ENCODE measurements around the gene TMEM218.

Gene TMEM218

DNA sequence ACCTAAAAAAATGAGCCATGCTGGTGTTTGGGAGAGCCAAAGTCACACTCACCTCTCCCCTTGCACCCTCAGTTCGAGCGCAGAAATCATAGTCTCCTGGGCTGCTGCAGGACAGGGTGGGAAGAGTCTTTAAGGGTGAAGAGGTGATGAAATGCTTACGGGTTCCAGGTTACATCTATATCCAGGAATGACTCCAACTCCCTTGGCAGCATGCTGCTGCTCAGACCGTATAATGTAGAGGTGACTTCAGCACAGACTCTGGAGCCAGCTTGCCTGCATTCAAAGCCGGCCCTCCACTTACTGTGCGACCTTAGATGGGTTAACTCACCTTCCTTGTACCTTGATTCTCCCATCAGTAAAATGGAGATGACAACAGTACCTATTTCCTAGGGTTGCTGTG, 35.9 kb upstream of the TMEM218 start:
- H3K9me3 ChIP-seq (ENCODE audit: low read length) = no peaks in the 10 kb centered on the region
- no peak overlapping the region for H3K27ac ChIP-seq (ENCODE audit: low read depth, low read length)
- H3K27me3 ChIP-seq (ENCODE audit: control insufficient read depth in 1 of 2, insufficient read depth in 2 of 2, low read length in 2 of 2) = no peaks in the 10 kb centered on the region
- H3K9ac ChIP-seq (ENCODE audit: low read length) = no peak overlapping the region
- no peaks in the 10 kb centered on the region for H3K4me1 ChIP-seq (ENCODE audit: insufficient read depth, low read length)
- H3K36me3 ChIP-seq (ENCODE audit: insufficient read depth, low read length) = no peaks in the 10 kb centered on the region
- no peak overlapping the region for H3K4me3 ChIP-seq (ENCODE audit: low read depth in 1 of 2, low read length in 2 of 2)

DNA sequence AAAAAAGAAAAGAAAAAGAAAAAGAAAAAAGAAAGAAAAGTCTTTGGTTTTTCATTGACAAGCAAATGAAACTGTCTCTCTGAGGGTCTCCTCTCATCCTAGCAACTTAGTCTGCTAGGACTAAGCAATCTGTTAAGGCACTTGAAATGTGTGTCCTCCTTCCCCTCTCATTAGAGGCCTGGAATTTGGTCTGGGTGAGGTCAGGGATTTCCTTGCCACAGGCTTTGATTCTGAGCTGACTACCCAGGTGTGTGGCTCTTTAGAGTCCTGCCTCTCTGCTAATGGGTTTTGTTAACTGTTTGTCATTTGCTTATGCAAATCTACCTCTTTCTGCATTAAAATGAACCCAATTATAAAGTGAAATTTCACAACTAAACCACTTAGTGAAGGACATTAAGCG, 34.8 kb upstream of the TMEM218 start:
- peaks cover 0 to 6% of the 10 kb centered on the region in 2 donors for H3K27me3 ChIP-seq (ENCODE audit: control insufficient read depth in 1 of 2, insufficient read depth in 2 of 2, low read length in 2 of 2)
- no peaks in the 10 kb centered on the region for H3K9me3 ChIP-seq (ENCODE audit: low read length)
- peaks cover 6% of the 10 kb centered on the region for H3K4me1 ChIP-seq (ENCODE audit: insufficient read depth, low read length)
- H3K27ac ChIP-seq (ENCODE audit: low read depth, low read length) = no peak overlapping the region
- no peaks in the 10 kb centered on the region for H3K36me3 ChIP-seq (ENCODE audit: insufficient read depth, low read length)
- H3K9ac ChIP-seq (ENCODE audit: low read length) = no peak overlapping the region
- H3K4me3 ChIP-seq (ENCODE audit: low read depth in 1 of 2, low read length in 2 of 2) = no peak overlapping the region

DNA sequence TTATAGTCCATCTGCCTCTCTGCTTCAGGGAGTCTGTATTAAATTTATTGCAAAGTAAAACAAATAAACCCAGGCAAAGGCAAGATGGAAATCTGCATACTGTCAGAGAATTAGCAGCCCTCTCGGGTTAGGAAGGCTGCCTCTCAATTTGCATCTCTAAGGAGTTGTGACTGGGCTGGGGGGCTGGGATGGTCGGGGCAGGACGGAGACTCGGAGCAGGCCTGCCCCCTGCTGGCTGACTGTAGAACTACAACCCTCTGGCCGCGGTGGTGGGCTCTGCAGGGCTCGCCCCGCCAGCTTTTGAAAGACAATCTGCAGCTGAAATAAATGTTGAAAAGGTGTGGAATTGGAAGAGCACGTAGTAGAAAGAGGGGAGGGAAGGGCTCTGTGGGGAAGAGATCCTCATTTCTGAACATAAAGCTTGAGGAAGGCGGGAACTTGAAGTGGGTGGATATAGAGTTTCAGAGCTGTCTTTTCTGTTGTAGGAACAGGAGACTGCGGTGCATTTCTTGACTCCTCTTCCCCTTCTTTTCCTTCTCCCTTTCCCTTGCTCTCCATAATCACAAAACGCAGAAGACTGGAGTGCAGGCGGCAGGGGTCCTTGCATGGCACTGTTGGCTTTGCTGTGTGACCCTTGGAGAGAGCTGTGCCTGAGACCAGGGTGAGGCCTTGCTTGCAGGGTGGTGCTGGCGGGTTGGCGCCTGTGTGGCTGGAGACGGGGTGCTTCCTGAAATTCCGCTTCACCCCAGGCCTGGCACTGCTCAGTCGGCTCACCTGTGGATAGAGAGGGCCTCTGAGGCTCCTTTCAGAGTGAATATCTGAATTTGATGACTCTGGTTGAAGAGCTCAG, 30.5 kb upstream of the TMEM218 start:
- H3K9ac ChIP-seq (ENCODE audit: low read length) = no peak overlapping the region
- peaks cover 5 to 14% of the 10 kb centered on the region in 2 donors for H3K27me3 ChIP-seq (ENCODE audit: control insufficient read depth in 1 of 2, insufficient read depth in 2 of 2, low read length in 2 of 2)
- peaks cover 6% of the 10 kb centered on the region for H3K4me1 ChIP-seq (ENCODE audit: insufficient read depth, low read length)
- H3K36me3 ChIP-seq (ENCODE audit: insufficient read depth, low read length) = no peaks in the 10 kb centered on the region
- no peak overlapping the region for H3K4me3 ChIP-seq (ENCODE audit: low read depth in 1 of 2, low read length in 2 of 2)
- no peak overlapping the region for H3K27ac ChIP-seq (ENCODE audit: low read depth, low read length)
- H3K9me3 ChIP-seq (ENCODE audit: low read length) = no peaks in the 10 kb centered on the region

DNA sequence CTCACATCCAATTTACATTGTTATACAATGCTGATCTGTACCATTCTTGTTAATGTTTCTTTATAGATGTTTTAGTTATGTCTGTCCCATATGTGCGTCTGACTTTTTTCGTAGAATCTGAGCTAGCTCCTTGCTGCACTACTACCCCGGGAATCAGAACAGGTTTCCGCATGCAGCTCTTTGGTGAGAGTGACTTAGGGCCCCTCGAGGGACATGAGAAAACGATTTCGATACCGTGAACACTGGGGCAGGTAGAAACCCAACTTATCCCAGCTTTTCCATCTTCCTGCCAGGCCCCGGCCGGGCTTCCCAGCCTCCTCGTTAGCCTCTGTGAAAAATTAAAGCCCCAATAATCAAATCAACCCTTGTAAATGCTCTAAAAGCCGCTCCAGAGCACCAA, 29.8 kb upstream of the TMEM218 start:
- peaks cover 5 to 14% of the 10 kb centered on the region in 2 donors for H3K27me3 ChIP-seq (ENCODE audit: control insufficient read depth in 1 of 2, insufficient read depth in 2 of 2, low read length in 2 of 2)
- H3K36me3 ChIP-seq (ENCODE audit: insufficient read depth, low read length) = no peaks in the 10 kb centered on the region

DNA sequence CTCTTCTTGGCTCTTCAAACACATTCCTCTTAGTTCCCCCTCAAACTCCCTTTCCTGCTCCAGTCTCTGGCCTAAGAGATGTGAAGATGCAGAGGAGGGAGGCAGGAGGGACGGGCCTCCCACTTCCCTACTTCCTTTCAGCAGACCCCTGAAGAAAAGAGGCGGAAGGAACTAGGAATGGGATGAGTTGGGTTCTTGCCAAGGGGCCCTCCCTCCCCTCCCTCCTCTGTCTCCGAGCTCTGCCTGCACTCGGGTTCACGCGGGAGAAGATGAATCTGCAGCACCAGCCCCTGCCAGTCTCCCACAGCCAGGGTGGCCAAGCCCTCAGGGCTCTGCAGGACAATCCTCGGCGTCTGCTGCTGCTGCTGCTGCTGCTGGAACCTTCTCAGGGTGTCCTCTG, 28.8 kb upstream of the TMEM218 start:
- no peaks in the 10 kb centered on the region for H3K36me3 ChIP-seq (ENCODE audit: insufficient read depth, low read length)
- no peak overlapping the region for H3K4me3 ChIP-seq (ENCODE audit: low read depth in 1 of 2, low read length in 2 of 2)
- peaks cover 6% of the 10 kb centered on the region for H3K4me1 ChIP-seq (ENCODE audit: insufficient read depth, low read length)
- no peak overlapping the region for H3K27ac ChIP-seq (ENCODE audit: low read depth, low read length)
- peaks cover 5 to 14% of the 10 kb centered on the region in 2 donors for H3K27me3 ChIP-seq (ENCODE audit: control insufficient read depth in 1 of 2, insufficient read depth in 2 of 2, low read length in 2 of 2)
- H3K9me3 ChIP-seq (ENCODE audit: low read length) = no peaks in the 10 kb centered on the region
- no peak overlapping the region for H3K9ac ChIP-seq (ENCODE audit: low read length)

More for the DNA sequence above, 29.8 kb upstream of the TMEM218 start:
- no peaks in the 10 kb centered on the region for H3K9me3 ChIP-seq (ENCODE audit: low read length)
- H3K27ac ChIP-seq (ENCODE audit: low read depth, low read length) = no peak overlapping the region
- H3K4me3 ChIP-seq (ENCODE audit: low read depth in 1 of 2, low read length in 2 of 2) = no peak overlapping the region
- no peak overlapping the region for H3K9ac ChIP-seq (ENCODE audit: low read length)
- peaks cover 6% of the 10 kb centered on the region for H3K4me1 ChIP-seq (ENCODE audit: insufficient read depth, low read length)

DNA sequence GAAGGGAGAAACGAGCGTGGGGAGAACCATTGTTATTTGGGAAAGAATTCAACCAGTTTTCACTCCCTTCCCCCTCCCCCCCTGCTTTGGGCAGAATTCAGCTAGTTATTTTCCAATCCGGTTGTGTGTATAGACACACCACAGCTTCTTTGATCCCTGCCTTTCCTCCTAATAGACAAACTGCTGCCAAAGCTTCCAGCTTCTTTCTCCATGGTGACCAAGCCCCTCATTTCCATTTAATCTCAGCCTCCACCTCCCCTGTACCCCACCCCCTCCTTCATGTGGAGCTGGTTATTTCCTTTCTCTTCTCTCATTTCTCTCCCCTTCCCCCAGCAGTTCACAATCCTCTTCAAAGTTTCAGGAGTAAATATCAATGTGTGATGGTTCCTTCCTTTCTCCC, 28.4 kb upstream of the TMEM218 start:
- no peak overlapping the region for H3K4me3 ChIP-seq (ENCODE audit: low read depth in 1 of 2, low read length in 2 of 2)
- no peak overlapping the region for H3K27ac ChIP-seq (ENCODE audit: low read depth, low read length)
- H3K9me3 ChIP-seq (ENCODE audit: low read length) = no peaks in the 10 kb centered on the region
- H3K27me3 ChIP-seq (ENCODE audit: control insufficient read depth in 1 of 2, insufficient read depth in 2 of 2, low read length in 2 of 2) = peaks cover 5 to 14% of the 10 kb centered on the region in 2 donors
- H3K36me3 ChIP-seq (ENCODE audit: insufficient read depth, low read length) = no peaks in the 10 kb centered on the region
- peaks cover 6% of the 10 kb centered on the region for H3K4me1 ChIP-seq (ENCODE audit: insufficient read depth, low read length)
- H3K9ac ChIP-seq (ENCODE audit: low read length) = no peak overlapping the region

DNA sequence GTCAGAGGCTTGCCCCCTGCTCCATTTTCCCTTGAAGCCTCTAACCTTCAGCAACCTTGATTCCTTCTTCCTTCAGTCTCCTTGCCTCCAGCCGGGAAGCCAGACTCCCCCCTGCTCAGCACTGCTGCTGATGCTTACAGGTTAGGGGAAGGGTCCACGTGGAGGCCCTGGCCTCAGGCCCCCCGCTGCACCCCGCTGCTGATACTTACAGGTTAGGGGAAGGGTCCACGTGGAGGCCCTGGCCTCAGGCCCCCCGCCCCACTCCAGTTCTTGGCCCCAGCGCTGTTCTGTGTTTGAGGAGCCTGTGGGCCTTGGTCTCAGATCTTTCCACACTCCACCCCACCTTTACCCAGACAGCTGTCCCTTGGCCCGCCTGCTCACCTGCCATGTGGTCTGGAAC, 27.5 kb upstream of the TMEM218 start:
- Histone ChIP-seq H3K4me3 (ENCODE audit: low read depth in 1 of 2, low read length in 2 of 2) (no peak overlapping the region), H3K4me1 (ENCODE audit: insufficient read depth, low read length) (peaks cover 6% of the 10 kb centered on the region), H3K27ac (ENCODE audit: low read depth, low read length) (no peak overlapping the region), H3K36me3 (ENCODE audit: insufficient read depth, low read length) (no peaks in the 10 kb centered on the region), H3K9ac (ENCODE audit: low read length) (no peak overlapping the region), H3K9me3 (ENCODE audit: low read length) (no peaks in the 10 kb centered on the region), H3K27me3 (ENCODE audit: control insufficient read depth in 1 of 2, insufficient read depth in 2 of 2, low read length in 2 of 2) (peaks cover 5 to 14% of the 10 kb centered on the region in 2 donors)

DNA sequence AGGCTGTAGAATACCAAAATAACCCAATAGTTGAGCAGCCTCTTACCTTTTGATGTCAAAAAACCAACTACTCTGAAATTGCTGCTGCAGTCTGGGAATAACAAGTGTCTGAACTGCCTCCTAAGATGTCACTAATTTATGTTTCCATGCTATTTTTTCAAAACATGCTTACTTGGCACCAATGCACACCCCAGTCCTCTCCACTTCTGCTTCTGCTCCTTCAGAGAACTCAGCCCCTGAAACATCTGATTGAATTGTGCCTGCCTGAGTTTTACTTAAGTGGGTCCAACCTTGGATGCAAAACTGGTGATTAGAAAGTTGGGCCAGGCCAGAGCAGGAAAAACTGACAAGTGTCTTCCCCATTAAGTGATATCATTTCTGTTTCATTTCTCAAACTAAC, 24.6 kb upstream of the TMEM218 start:
- Histone ChIP-seq H3K4me1 (ENCODE audit: insufficient read depth, low read length) (no peaks in the 10 kb centered on the region), H3K27me3 (ENCODE audit: control insufficient read depth in 1 of 2, insufficient read depth in 2 of 2, low read length in 2 of 2) (peaks cover 5 to 6% of the 10 kb centered on the region in 2 donors), H3K9me3 (ENCODE audit: low read length) (no peaks in the 10 kb centered on the region), H3K27ac (ENCODE audit: low read depth, low read length) (no peak overlapping the region), H3K4me3 (ENCODE audit: low read depth in 1 of 2, low read length in 2 of 2) (no peak overlapping the region), H3K9ac (ENCODE audit: low read length) (no peak overlapping the region), H3K36me3 (ENCODE audit: insufficient read depth, low read length) (no peaks in the 10 kb centered on the region)

DNA sequence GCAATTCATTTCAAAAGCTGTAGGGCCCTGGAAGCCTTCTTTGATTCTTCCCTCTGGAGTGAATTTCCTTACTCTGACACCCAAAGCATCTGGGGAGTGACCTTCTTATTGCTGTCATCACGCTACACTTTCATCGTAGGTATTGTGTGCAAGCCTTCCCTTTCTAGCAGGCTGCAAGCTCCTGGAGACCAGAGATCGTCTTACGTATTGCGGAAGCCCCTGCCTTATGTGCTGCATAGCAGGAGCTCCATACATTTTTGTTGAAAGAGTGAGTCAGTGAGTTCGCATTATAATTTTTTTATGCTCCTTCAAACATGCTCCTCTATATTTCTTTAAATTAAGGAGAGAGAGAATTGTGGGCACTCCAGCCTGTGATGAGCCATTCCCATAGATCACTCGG, 21.2 kb upstream of the TMEM218 start:
- no peaks in the 10 kb centered on the region for H3K27me3 ChIP-seq (ENCODE audit: control insufficient read depth in 1 of 2, insufficient read depth in 2 of 2, low read length in 2 of 2)
- no peak overlapping the region for H3K27ac ChIP-seq (ENCODE audit: low read depth, low read length)
- no peaks in the 10 kb centered on the region for H3K4me1 ChIP-seq (ENCODE audit: insufficient read depth, low read length)
- H3K9me3 ChIP-seq (ENCODE audit: low read length) = no peaks in the 10 kb centered on the region
- no peaks in the 10 kb centered on the region for H3K36me3 ChIP-seq (ENCODE audit: insufficient read depth, low read length)
- no peak overlapping the region for H3K9ac ChIP-seq (ENCODE audit: low read length)
- H3K4me3 ChIP-seq (ENCODE audit: low read depth in 1 of 2, low read length in 2 of 2) = no peak overlapping the region

DNA sequence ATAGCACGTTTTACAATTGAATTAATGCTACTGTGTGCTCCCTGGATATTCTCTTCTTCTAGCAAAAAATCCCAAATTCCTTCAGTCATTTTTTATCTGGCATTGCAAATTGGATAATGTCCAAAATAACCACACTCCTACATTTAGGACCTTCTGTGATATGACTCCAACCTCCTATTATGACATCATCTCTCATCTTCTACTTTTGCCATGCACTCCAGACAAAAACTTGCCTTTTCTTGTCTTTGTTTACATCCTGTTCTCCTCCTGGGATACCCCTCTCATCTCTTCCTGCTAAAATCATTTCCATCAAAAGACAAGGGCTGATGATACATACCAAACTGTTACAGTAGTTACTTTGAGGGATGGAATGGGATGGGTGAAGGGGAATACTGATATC, 20.6 kb upstream of the TMEM218 start:
- Histone ChIP-seq H3K36me3 (ENCODE audit: insufficient read depth, low read length) (no peaks in the 10 kb centered on the region), H3K4me1 (ENCODE audit: insufficient read depth, low read length) (no peaks in the 10 kb centered on the region), H3K4me3 (ENCODE audit: low read depth in 1 of 2, low read length in 2 of 2) (no peak overlapping the region), H3K9me3 (ENCODE audit: low read length) (no peaks in the 10 kb centered on the region), H3K27ac (ENCODE audit: low read depth, low read length) (no peak overlapping the region), H3K9ac (ENCODE audit: low read length) (no peak overlapping the region), H3K27me3 (ENCODE audit: control insufficient read depth in 1 of 2, insufficient read depth in 2 of 2, low read length in 2 of 2) (no peaks in the 10 kb centered on the region)

DNA sequence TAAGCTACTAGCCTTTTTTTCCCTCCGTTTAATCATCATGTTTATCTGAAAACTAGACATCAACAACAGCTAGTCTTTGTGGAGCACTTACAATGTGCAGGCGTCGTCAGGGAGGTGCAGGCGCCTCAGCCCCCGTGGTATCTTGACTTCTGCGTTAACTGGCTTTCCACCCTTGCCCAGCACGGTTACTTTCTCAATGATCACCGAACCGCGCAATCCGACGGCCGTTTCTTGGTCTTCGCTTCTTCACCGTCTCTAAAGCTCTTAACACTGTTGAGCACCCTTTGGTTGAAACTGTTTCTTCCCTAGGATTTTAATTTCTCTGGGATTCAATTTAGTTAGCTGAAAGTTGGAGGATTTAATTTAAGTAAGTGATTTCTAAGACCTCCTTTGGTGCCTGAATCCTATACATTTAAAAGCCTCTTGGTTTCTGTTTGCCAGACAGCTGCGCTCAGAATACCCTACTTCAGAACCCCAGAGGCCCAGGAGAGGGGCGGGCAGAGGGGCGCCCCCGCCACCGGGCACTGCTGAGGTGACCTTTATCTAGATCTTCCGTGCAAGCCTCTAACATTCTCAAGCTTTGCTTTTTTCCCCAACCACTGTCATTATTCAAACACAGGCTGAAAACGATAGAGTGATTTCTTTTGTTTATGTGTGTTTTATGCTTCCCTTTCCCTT, 18.0 kb upstream of the TMEM218 start:
- no peak overlapping the region for H3K9ac ChIP-seq (ENCODE audit: low read length)
- no peaks in the 10 kb centered on the region for H3K4me1 ChIP-seq (ENCODE audit: insufficient read depth, low read length)
- H3K27ac ChIP-seq (ENCODE audit: low read depth, low read length) = no peak overlapping the region
- H3K27me3 ChIP-seq (ENCODE audit: control insufficient read depth in 1 of 2, insufficient read depth in 2 of 2, low read length in 2 of 2) = no peaks in the 10 kb centered on the region
- no peaks in the 10 kb centered on the region for H3K9me3 ChIP-seq (ENCODE audit: low read length)
- H3K4me3 ChIP-seq (ENCODE audit: low read depth in 1 of 2, low read length in 2 of 2) = no peak overlapping the region
- no peaks in the 10 kb centered on the region for H3K36me3 ChIP-seq (ENCODE audit: insufficient read depth, low read length)
